Retina (tissue), 1 donor: ENCODE results near the gene RPS23.
"Not testable (repeated sequence)": the region's sequence is repeated elsewhere in the genome, so short reads cannot be mapped to it uniquely, and the experiment has no call there.

Source experiments
- DNase-seq: peaks from one replicate; pipeline ENCODE4 v3.0.0-alpha.2; 2016

Gene RPS23

GRCh38 chr5:82287625-82288024, 9.5 kb upstream of the RPS23 start:
- no peak for DNase-seq

DNA sequence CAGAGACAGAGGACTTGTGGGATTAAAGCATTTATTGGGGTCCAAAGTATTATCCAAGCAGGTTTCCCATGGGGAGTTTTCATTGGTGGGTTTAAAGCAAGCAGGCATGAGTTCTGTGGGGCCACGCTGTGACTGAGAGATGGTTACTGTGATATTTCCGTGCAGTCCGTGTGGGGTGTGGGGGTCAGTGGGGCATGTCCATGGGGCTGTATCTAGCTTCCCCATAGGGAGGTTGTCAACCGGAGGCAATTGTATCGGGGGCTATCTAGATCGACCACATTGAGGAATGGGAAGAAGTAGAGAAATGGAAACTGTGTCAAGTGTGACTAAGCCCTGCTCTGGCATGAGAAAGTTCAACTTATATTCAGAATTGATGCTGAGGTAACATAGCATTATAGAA, 7.1 kb upstream of the RPS23 start:
- no peak for DNase-seq

DNA sequence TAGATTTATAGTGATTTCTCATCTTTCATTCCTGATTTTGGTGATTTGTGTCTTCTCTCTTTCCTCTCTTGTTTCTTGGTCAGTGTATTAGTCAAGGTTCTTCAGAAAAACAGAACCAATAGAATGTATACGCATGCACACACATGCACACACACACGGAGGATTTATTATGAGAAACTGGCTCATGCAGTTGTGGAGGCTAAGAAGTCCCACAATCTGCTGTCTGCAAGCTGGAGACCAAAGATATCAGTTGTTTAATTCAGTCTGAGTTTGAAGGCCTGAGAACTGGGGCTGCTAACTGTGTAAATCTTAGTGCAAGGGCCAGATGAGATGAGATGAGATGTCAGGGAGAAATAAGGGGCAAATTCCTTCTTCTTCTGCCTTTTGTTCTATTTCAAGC, 5.7 kb upstream of the RPS23 start:
- no peak for DNase-seq

- DNase-seq = no peak
Observed at GRCh38 chr5:82278711-82279370, 687 bp upstream of the RPS23 start.

DNA sequence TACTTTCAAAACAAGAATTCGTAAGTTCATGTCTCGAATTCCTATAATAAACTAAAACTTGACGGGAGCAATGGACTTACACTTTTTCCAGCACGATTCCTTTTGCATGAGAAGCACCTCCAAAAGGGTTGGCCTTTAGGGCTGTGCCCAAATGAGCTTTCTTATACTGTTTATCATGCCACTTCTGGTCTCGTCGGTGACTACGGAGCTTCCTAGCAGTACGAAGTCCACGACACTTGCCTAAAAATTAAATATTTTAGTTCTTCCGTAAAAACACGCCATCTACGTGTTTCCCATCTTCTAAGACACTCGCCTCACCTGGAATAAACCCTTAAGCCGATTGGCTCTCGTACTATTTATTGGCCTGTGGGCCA, 554 bp downstream of the RPS23 start:
- no peak for DNase-seq

- no peak for DNase-seq
Observed at GRCh38 chr5:82276800-82277612, 1.1 kb downstream of the RPS23 start.

DNA sequence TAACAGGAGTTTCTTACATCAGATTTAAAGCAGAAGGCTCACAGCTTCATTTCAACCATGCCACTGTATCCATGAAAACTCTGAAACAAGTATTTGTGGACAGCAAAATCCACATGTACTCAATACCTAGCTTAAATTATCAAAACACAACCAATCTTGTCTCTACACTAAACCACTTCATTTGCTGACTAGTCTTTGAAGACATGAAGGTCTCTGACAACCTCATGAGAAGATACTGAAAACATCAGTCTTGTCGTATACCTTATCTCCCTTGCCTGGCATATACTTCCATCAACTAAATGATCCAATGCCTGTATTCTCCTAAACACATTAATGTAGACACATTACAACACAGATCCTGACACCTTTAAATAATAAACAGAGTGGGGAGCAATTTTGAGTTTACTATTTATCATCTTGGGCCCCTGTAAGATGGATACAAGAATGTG, 2.9 kb downstream of the RPS23 start:
- no peak for DNase-seq

DNA sequence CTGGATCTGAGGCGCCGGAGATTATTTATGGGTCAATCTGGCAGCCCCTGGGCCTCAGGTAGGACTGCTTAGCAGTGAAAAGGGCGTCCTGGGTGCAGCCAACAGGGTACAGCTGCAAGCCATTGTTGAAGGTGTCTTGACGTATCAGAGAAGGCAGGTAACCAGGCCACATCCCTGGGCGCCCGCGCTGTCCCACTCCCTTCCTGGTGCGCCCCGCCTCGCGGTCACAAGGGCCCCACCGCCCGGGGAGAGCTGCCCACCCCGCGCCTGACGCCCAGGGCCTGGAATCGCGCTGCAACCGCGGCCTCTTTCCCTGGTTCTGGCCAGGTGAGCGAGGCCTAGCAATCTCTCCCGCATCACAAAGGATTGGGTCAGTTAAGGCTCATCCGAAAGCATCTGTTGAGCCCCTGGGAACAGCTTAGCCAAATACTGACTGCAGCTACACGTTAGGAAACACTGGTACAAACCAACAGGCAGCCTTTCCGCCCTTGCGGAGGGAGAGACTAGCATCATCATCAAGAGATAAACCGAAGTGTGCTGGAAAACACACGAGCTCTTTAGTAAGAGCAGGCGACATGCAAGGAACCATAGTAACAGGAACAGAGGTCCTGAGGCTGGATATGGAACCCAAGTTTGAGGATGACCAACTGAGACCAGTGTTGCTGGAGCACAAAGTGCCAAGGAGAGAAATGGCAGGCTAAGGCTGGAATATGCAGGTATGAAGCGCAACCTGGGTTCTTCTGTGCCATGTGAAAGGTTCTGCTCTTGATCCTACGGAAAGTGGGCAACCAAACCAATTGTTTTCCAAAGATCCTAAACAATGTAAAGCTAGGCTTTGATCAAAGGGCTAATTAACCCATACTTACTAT, 3.6 kb downstream of the RPS23 start:
- DNase-seq = no peak

GRCh38 chr5:82273426-82273825, 4.7 kb downstream of the RPS23 start:
- DNase-seq = not testable (repeated sequence)

GRCh38 chr5:82272571-82273356, 5.4 kb downstream of the RPS23 start:
- DNase-seq = not testable (repeated sequence)

GRCh38 chr5:82269363-82269762, 8.8 kb downstream of the RPS23 start:
- not testable (repeated sequence) for DNase-seq

DNA sequence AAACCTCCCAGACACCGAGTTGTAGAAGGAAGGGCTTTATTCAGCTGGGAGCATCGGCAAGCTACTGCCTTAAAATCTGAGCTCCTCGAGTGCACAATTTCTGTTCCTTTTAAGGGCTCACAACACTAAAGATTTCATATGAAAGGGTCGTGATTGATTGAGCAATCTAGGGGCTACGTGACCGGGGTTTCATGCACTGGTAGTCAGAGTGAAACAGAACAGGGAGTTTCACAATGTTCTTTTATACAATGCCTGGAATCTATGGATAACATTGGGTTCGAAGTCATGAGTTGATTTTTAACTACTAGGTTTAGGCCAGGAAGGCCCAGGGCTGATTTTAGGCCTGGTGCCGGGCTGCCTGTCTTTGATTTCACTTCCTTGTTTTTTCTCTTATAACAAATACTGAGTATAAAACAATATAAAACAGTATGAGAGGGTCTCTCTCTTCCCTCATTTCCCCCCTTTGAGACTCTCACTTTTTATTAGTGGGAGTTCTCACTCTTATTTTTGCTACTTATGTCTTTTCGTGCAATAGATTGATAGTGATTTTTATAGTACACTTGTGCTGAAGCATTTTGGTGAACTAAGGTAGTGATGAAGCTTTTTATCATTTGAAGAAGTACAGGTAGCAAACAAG, 10.7 kb downstream of the RPS23 start:
- DNase-seq = not testable (repeated sequence)

GRCh38 chr5:82265047-82265446, 13.1 kb downstream of the RPS23 start:
- no peak for DNase-seq

DNA sequence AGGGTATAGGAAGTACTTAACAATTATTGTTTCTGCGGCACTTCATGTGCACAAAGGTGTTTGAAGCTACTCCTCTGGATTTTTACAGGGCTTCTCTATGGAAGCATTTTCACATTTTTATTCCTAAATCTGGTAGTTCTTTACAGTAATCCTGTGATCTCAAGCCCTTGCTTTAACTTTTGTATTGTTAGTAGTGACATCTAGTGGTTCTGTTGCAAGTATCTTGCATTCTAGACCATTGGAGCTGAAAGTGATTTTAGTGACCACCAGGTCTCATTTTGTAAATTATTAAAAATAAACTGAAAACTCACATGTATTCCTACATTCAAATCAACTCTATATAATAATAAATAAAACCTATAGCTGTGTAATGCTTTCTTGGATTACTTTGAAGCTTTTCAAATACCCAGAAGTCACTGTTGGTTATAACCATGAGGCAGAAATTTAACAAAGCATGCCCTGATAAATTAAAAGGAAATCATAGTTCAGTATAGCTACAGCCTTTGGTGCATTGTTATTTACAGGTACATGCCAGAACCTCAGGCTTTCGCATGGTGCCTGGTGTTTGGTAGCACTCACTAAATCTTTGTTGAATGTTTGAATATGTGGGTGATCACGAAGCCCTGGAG, 18.9 kb downstream of the RPS23 start:
- DNase-seq = peak; percentile 24

- DNase-seq = no peak
Observed at GRCh38 chr5:82257729-82258128, 20.4 kb downstream of the RPS23 start.

GRCh38 chr5:82257247-82257646, 20.9 kb downstream of the RPS23 start:
- DNase-seq = no peak

DNA sequence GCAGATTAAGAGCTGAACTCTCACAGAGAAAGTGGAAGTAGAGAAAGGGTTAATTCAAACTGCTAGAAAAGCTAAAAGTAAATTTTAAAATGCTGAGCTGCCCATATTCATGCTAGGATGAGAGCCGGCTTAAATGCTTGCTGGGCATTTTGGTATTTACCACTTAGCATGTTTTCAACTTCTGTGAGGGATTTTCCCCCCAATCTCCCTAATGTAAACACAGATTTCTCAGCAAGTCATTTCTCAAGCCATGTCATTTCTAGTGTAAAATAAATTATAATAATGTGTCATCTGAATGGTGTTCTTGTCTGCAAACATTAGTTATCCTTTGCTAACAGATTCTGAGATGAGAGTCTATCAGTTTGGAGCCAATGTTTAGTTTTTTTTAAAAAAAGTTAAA, 22.3 kb downstream of the RPS23 start:
- DNase-seq = no peak

DNA sequence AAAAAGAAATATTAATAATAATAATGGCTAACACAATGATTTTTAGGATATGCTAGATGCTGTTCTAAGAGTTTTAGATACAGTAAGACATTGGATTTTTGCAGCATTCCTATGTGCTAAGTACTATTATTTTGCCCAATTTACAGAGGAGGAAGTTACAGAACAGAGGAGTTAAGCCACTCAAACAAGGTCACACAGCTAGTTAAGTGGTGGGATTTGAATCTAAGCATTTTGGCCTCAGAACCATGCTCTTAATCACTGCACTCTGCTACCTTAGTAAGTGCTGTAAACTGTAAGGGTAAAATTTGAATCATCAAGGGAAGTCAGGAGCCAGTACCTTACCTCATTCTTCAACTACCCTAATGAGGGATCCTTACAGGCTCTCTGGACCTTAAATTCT, 25.4 kb downstream of the RPS23 start:
- no peak for DNase-seq

- no peak for DNase-seq
Observed at GRCh38 chr5:82246960-82247574, 31.1 kb downstream of the RPS23 start.

- DNase-seq = no peak
Observed at GRCh38 chr5:82244854-82245635, 33.1 kb downstream of the RPS23 start.
